ENCODE results near the gene FNTB. TPM values are rescaled to one million over a fixed set of nuclear protein-coding genes. Genes with fewer than 3 reads are reported as not detected.
"Not testable (repeated sequence)": the region's sequence is repeated elsewhere in the genome, so short reads cannot be mapped to it uniquely, and the experiment has no call there.

FNTB gene
- total RNA-seq, 1 donor from 2014 or later: 9.7 TPM

GRCh38 chr14:65080960-65081747 lies 94.5 kb downstream of the FNTB start:
- intact Hi-C loops (cut with micrococcal nuclease): no loop called here

- intact Hi-C loops (cut with micrococcal nuclease): no loop called here
These were observed 96.2 kb downstream of the FNTB start for GRCh38 chr14:65082930-65083329.

GRCh38 chr14:65084554-65085505 lies 98.1 kb downstream of the FNTB start:
- intact Hi-C loops (cut with micrococcal nuclease): no loop called here

- intact Hi-C loops (cut with micrococcal nuclease): not testable (repeated sequence)
These were observed 100.0 kb downstream of the FNTB start for GRCh38 chr14:65086686-65087085.

- intact Hi-C loops (cut with micrococcal nuclease): not testable (repeated sequence)
These were observed 101.1 kb downstream of the FNTB start for GRCh38 chr14:65087835-65088234.

GRCh38 chr14:65092349-65092748 lies 105.7 kb downstream of the FNTB start:
- intact Hi-C loops (cut with micrococcal nuclease): loop anchor here (10.0 kb wide), 1 partner anchor 388 kb away; the partner anchor contains the start of gene PLEKHG3

- intact Hi-C loops (cut with micrococcal nuclease): loop anchor here (10.0 kb wide), 1 partner anchor 391 kb away; the partner anchor contains the start of gene PLEKHG3
These were observed 109.0 kb downstream of the FNTB start for GRCh38 chr14:65095633-65096205.

- intact Hi-C loops (cut with micrococcal nuclease): loop anchor here (10.0 kb wide), 1 partner anchor 392 kb away; the partner anchor contains the start of gene PLEKHG3
These were observed 109.8 kb downstream of the FNTB start for GRCh38 chr14:65096323-65097089.

- intact Hi-C loops (cut with micrococcal nuclease): loop anchor here (1.0 to 10.0 kb wide), 4 partner anchors 111 to 634 kb away; partner anchors contain the start of genes PLEKHG3 and ZBTB25
These were observed 111.9 kb downstream of the FNTB start for GRCh38 chr14:65098586-65098985.

GRCh38 chr14:65100922-65101541 lies 114.3 kb downstream of the FNTB start:
- intact Hi-C loops (cut with micrococcal nuclease): loop anchor here (5.0 kb wide), 3 partner anchors 121 to 1406 kb away; partner anchors contain the start of gene GPHN

GRCh38 chr14:65101631-65102440 lies 115.1 kb downstream of the FNTB start:
- intact Hi-C loops (cut with micrococcal nuclease): loop anchor here (1.0 to 5.0 kb wide), 14 partner anchors 105 to 1405 kb away; partner anchors contain the start of genes CHURC1, FNTB, FUT8 and GPHN

GRCh38 chr14:65102441-65103149 lies 115.9 kb downstream of the FNTB start, which contains the start of gene MAX:
TSS of gene MAX (minus strand) at chr14:65102517. CDS start at chr14:65102339, 178 bp downstream.
- intact Hi-C loops (cut with micrococcal nuclease): loop anchor here (1.0 to 5.0 kb wide), 14 partner anchors 104 to 1405 kb away; partner anchors contain the start of genes CHURC1, FNTB, FUT8 and GPHN

GRCh38 chr14:65103150-65103760 lies 116.6 kb downstream of the FNTB start:
- intact Hi-C loops (cut with micrococcal nuclease): loop anchor here (2.0 to 5.0 kb wide), 7 partner anchors 104 to 1404 kb away; partner anchors contain the start of genes GPHN and HSPA2

- intact Hi-C loops (cut with micrococcal nuclease): loop anchor here (5.0 kb wide), 3 partner anchors 118 to 1403 kb away; partner anchors contain the start of gene GPHN
These were observed 118.1 kb downstream of the FNTB start for GRCh38 chr14:65104791-65105190.

- intact Hi-C loops (cut with micrococcal nuclease): no loop called here
These were observed 119.6 kb downstream of the FNTB start for GRCh38 chr14:65106316-65106715.

GRCh38 chr14:65106736-65107135 lies 120.0 kb downstream of the FNTB start:
- intact Hi-C loops (cut with micrococcal nuclease): no loop called here

- intact Hi-C loops (cut with micrococcal nuclease): no loop called here
These were observed 120.5 kb downstream of the FNTB start for GRCh38 chr14:65107200-65107599.

GRCh38 chr14:65109357-65109756 lies 122.7 kb downstream of the FNTB start:
- intact Hi-C loops (cut with micrococcal nuclease): no loop called here

All from T-helper 1 cell treated with Interleukin-12 subunit alpha and Interleukin-12 subunit beta and Interleukin-4 antibody, amounts not matched to agents 30 ng/mL and 1 ng/mL, for 36 hours (primary cell).